Measurements from ENCODE around the gene KDELR3.

KDELR3 gene

DNA sequence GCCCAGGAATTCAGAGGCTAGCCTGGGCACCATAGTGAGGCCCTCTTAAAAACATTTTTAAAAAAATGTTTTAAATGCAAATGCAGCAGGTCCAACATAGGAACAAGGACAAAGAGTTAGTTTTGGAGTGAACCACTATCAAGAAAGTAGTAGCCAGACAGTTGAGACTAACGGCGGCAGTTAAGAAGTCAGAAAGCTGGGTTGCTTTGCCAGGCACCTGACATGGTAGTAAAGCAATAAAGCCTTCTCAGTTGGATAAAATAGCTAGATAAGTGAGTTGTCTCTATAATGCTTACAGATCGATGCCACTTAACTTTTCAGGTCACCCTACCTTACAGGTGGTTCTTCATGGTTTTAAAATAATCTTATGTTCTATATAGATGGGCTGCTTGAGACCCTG is 55.1 kb downstream of the KDELR3 start:
- no peak for DNase-seq

DNA sequence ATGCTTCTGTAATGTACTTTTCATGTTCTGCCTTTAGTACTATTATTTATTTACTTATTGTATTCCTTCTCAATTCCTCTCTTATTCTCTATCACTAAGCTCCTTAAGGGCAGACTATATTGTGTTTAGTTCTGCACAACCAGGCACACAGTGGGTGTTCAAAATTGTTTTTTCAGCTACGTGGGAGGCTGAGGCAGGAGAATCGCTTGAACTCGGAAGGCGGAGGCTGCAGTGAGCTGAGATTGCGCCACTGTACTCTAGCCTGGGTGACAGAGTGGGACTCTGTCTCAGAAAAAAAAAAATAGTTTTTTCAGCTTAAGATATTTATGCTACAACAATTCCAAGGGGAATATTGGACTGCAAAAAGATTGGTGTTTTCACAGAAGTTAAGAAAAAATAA is 55.6 kb downstream of the KDELR3 start:
- no peak for DNase-seq

DNA sequence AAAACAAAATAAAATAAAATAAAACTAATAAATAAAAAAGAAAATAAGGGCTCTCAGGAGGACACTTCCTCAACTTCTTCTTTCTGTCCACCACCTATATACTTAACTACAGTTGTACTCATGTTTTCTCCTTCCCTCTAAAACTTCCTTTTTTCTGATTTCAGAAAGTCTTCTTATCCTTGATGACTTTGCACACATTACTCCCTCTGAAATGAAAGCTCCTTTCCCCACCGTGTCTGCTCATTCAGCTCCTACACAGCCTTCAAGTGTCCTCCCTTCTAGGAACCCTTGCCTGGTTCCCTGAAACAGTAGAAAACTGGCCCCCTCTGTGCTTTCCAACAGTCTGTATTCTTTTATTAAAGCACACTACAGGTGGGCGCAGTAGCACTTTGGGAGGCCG is 56.5 kb downstream of the KDELR3 start:
- no peak for DNase-seq

DNA sequence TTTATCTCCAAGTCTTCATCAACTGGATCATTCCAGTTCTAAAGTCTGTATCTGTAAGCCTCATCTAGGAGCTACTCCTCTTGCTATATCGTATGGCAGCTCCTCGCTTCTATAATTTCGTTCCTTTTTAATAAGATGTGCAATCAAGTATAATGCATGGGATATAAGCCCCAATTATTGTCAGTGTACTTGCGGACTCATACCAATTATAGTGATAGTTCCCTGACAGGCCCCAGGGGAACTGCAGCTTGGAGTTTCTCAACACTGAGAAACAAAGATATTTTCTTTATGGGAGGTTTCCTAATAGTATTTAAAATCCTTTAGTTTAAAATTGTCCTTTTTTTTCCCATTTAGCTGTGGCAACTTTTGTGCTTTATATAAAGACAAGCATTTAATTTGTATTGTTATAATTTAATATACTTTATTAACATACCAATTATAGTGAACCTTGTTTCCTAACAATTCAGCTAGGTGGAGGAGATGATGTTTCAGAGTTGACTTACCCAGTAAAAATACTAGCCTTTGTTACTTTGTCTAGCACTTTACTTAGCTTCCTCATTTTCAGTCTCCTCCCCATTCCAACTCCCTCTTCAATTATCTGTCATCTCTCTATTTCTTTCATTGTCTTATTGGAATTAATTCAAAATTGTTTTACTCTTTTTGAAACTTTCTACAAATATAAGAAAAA is 63.5 kb downstream of the KDELR3 start:
- no peak for DNase-seq
